Nephron progenitor cell (in vitro differentiated cells): ENCODE data around the gene HIKESHI.

Experiments used
- DNase-seq: peaks from one replicate; pipeline ENCODE4 v3.0.0; 2021
- H3K27ac Mint-ChIP-seq: 2 replicates; pipeline ENCODE4 v1.8.0; 2021; ENCODE audit warnings: mild to moderate bottlenecking, moderate library complexity, mixed read lengths
- H3K27me3 Mint-ChIP-seq: 2 replicates; pipeline ENCODE4 v1.8.0; 2021; ENCODE audit warnings: mild to moderate bottlenecking, low read depth, mixed read lengths; ENCODE audit not compliant: poor library complexity
- H3K36me3 Mint-ChIP-seq: 2 replicates; pipeline ENCODE4 v1.8.0; 2021; ENCODE audit warnings: low read depth, mixed read lengths
- H3K4me1 Mint-ChIP-seq: 2 replicates; pipeline ENCODE4 v1.8.0; 2021; ENCODE audit warnings: mixed read lengths
- H3K4me3 Mint-ChIP-seq: 2 replicates; pipeline ENCODE4 v1.8.0; 2021; ENCODE audit warnings: mild to moderate bottlenecking, moderate library complexity, mixed read lengths
- H3K9me3 Mint-ChIP-seq: 2 replicates; pipeline ENCODE4 v1.8.0; 2021; ENCODE audit warnings: mild to moderate bottlenecking, moderate library complexity, mixed read lengths
- CTCF ChIP-seq: fragments of 200-600 bp; sonication (generic); IDR thresholded peaks from 2 replicates; pipeline ENCODE4 v1.5.0; 2021; ENCODE audit warnings: antibody characterized with exemption

The HIKESHI gene

GRCh38 chr11:86395061-86395551 is 93.1 kb downstream of the HIKESHI start:
- H3K27me3 Mint-ChIP-seq, result no peaks in the 10 kb centered on the region
- peaks cover 9% of the 10 kb centered on the region for H3K4me1 Mint-ChIP-seq
- no peak for TF ChIP-seq CTCF
- no peak for DNase-seq
- no peak overlapping the region for H3K4me3 Mint-ChIP-seq
- peaks cover 4% of the 10 kb centered on the region for H3K36me3 Mint-ChIP-seq
- no peaks in the 10 kb centered on the region for H3K9me3 Mint-ChIP-seq
- H3K27ac Mint-ChIP-seq, result peak overlapping the region; percentile 90
